H9 (cell line): Measurements from ENCODE around the gene TUBGCP6. TPM values are rescaled to one million over a fixed set of nuclear protein-coding genes. Genes with fewer than 3 reads are reported as not detected.

Experiments used
- DNase-seq: peaks from one replicate; pipeline ENCODE4 v3.0.0-alpha.2; 2017
- H2AFZ ChIP-seq: one replicate; pipeline ENCODE4 v1.6.1; 2013; ENCODE audit warnings: mild to moderate bottlenecking, low read length, control low read depth, moderate library complexity
- H2AK5ac ChIP-seq: 2 replicates; pipeline ENCODE4 v1.6.1; 2013; ENCODE audit warnings: low read length, control low read depth, mixed read lengths; ENCODE audit not compliant: insufficient read length
- H2BK120ac ChIP-seq: one replicate; pipeline ENCODE4 v1.6.1; 2013; ENCODE audit warnings: low read depth, mild to moderate bottlenecking, low read length, control low read depth, inconsistent platforms; ENCODE audit not compliant: poor library complexity, severe bottlenecking
- H2BK12ac ChIP-seq: 2 replicates; pipeline ENCODE4 v1.6.1; 2013; ENCODE audit warnings: low read length, control low read depth, mixed read lengths, low read depth; ENCODE audit not compliant: insufficient read length
- H2BK15ac ChIP-seq: 2 replicates; pipeline ENCODE4 v1.6.1; 2013; ENCODE audit warnings: low read depth, low read length, control low read depth
- H2BK20ac ChIP-seq: one replicate; pipeline ENCODE4 v1.6.1; 2013; ENCODE audit warnings: low read depth, mild to moderate bottlenecking, low read length, control low read depth, inconsistent platforms; ENCODE audit not compliant: poor library complexity, severe bottlenecking
- H2BK5ac ChIP-seq: 2 replicates; pipeline ENCODE4 v1.6.1; 2013; ENCODE audit warnings: low read length, control low read depth, mixed read lengths; ENCODE audit not compliant: insufficient read length
- H3K14ac ChIP-seq: 2 replicates; pipeline ENCODE4 v1.6.1; 2013; ENCODE audit warnings: low read length, control low read depth; ENCODE audit not compliant: insufficient read depth
- H3K18ac ChIP-seq: 2 replicates; pipeline ENCODE4 v1.6.1; 2013; ENCODE audit warnings: low read depth, mild to moderate bottlenecking, mixed read lengths, low read length, control low read depth; ENCODE audit not compliant: insufficient read length
- H3K23ac ChIP-seq: 2 replicates; pipeline ENCODE4 v1.6.1; 2013; ENCODE audit warnings: low read length, control low read depth, mixed read lengths, low read depth; ENCODE audit not compliant: insufficient read length
- H3K23me2 ChIP-seq: 2 replicates; pipeline ENCODE4 v1.6.1; 2013; ENCODE audit warnings: low read depth, mild to moderate bottlenecking, mixed read lengths, low read length, control low read depth; ENCODE audit not compliant: insufficient read length, poor library complexity, severe bottlenecking
- H3K27ac ChIP-seq: 2 replicates; pipeline ENCODE4 v1.5.1; 2013; ENCODE audit warnings: low read length, control low read depth, mixed read lengths, low read depth; ENCODE audit not compliant: insufficient read length
- H3K27me3 ChIP-seq: 2 replicates; pipeline ENCODE4 v1.6.1; 2013; ENCODE audit warnings: low read length, control low read depth, inconsistent platforms; ENCODE audit not compliant: insufficient read depth
- H3K4ac ChIP-seq: 2 replicates; pipeline ENCODE4 v1.6.1; 2013; ENCODE audit warnings: low read depth, mild to moderate bottlenecking, control low read depth, inconsistent platforms, low read length, moderate library complexity
- H3K4me1 ChIP-seq: 2 replicates; pipeline ENCODE4 v1.6.1; 2013; ENCODE audit warnings: low read length, control low read depth, inconsistent platforms; ENCODE audit not compliant: insufficient read depth
- H3K4me2 ChIP-seq: 2 replicates; pipeline ENCODE4 v1.6.1; 2013; ENCODE audit warnings: low read length, control low read depth, mixed read lengths; ENCODE audit not compliant: insufficient read length, insufficient read depth
- H3K56ac ChIP-seq: 2 replicates; pipeline ENCODE4 v1.6.1; 2013; ENCODE audit warnings: low read depth, mild to moderate bottlenecking, mixed read lengths, low read length, control low read depth; ENCODE audit not compliant: insufficient read length
- H3K79me1 ChIP-seq: 2 replicates; pipeline ENCODE4 v1.6.1; 2013; ENCODE audit warnings: low read depth, mild to moderate bottlenecking, moderate library complexity, low read length, control low read depth, inconsistent platforms; ENCODE audit not compliant: insufficient read depth, poor library complexity, severe bottlenecking
- H3K79me2 ChIP-seq: 2 replicates; pipeline ENCODE4 v1.6.1; 2013; ENCODE audit warnings: low read length, control low read depth, inconsistent platforms; ENCODE audit not compliant: insufficient read depth
- H3K9ac ChIP-seq: 2 replicates; pipeline ENCODE4 v1.6.1; 2013; ENCODE audit warnings: low read length, control low read depth, mixed read lengths; ENCODE audit not compliant: insufficient read length; ENCODE audit errors: extremely low read depth
- H3K9me3 ChIP-seq: one replicate; pipeline ENCODE4 v1.6.1; 2013; ENCODE audit warnings: low read depth, low read length, inconsistent platforms; ENCODE audit not compliant: control insufficient read depth
- H3T11ph ChIP-seq: one replicate; pipeline ENCODE4 v1.6.1; 2013; ENCODE audit warnings: mild to moderate bottlenecking, low read length, control low read depth, inconsistent platforms
- H4K20me1 ChIP-seq: one replicate; pipeline ENCODE4 v1.6.1; 2013; ENCODE audit not compliant: control insufficient read depth, insufficient read length, insufficient read depth
- H4K5ac ChIP-seq: 2 replicates; pipeline ENCODE4 v1.6.1; 2013; ENCODE audit warnings: low read depth, mild to moderate bottlenecking, mixed read lengths, low read length, control low read depth; ENCODE audit not compliant: insufficient read length
- H4K8ac ChIP-seq: replicated peaks from 2 replicates; pipeline ENCODE4 v1.6.1; 2013; ENCODE audit warnings: low read length, control low read depth, mixed read lengths, low read depth; ENCODE audit not compliant: insufficient read length
- H4K91ac ChIP-seq: 2 replicates; pipeline ENCODE4 v1.6.1; 2013; ENCODE audit warnings: low read depth, mild to moderate bottlenecking, moderate library complexity, mixed read lengths, low read length, control low read depth; ENCODE audit not compliant: insufficient read length
- H3K27ac Mint-ChIP-seq, 3 experiments: 2 replicates in 2 of 3; 3 replicates in 1 of 3; pipeline ENCODE4 v1.8.0; 2020 to 2021; ENCODE audit warnings: mixed read lengths in 3 of 3, mild to moderate bottlenecking in 1 of 3, moderate library complexity in 1 of 3
- H3K27me3 Mint-ChIP-seq: 2 replicates; pipeline ENCODE4 v1.8.0; 2021; ENCODE audit warnings: low read depth, mild to moderate bottlenecking, moderate library complexity, mixed read lengths
- H3K36me3 Mint-ChIP-seq, 3 experiments: 2 replicates in 2 of 3; 3 replicates in 1 of 3; pipeline ENCODE4 v1.8.0; 2020 to 2021; ENCODE audit warnings: low read depth in 3 of 3, mixed read lengths in 3 of 3; ENCODE audit not compliant: insufficient read depth in 1 of 3
- H3K4me1 Mint-ChIP-seq, 2 experiments: 2 replicates each; pipeline ENCODE4 v1.8.0; 2020; ENCODE audit warnings: mixed read lengths in 2 of 2
- H3K4me3 Mint-ChIP-seq, 2 experiments: 2 replicates in 1 of 2; 3 replicates in 1 of 2; pipeline ENCODE4 v1.8.0; 2020 to 2021; ENCODE audit warnings: mild to moderate bottlenecking in 2 of 2, mixed read lengths in 2 of 2, moderate library complexity in 1 of 2
- H3K9me3 Mint-ChIP-seq, 2 experiments: 2 replicates in 1 of 2; 3 replicates in 1 of 2; pipeline ENCODE4 v1.8.0; 2020; ENCODE audit warnings: mild to moderate bottlenecking in 2 of 2, mixed read lengths in 2 of 2, moderate library complexity in 1 of 2
- CTCF ChIP-seq: fragments of 200-600 bp; sonication (generic); conservative IDR thresholded peaks from 3 replicates; pipeline ENCODE4 v1.8.0; 2021; ENCODE audit warnings: antibody characterized with exemption, mild to moderate bottlenecking
- WGBS: extraction: QIAGEN DNeasy Blood & Tissue Kit; methylation state at CpG from one replicate; pipeline ENCODE4 v1.1.7; 2013; ENCODE audit warnings: missing lambda C conversion rate, low lambda C conversion rate, mixed read lengths; ENCODE audit not compliant: insufficient read length; ENCODE audit errors: extremely low coverage; 5-methylcytosine and 5-hydroxymethylcytosine counted together
- total RNA-seq: library from RNA; stranded (reverse); gene quantifications from 2 replicates; pipeline ENCODE4 v1.2.1, GENCODE V29; 2021

The TUBGCP6 gene
- total RNA-seq, 1 experiment from 2014 or later: 29.0 TPM

- no peak overlapping the region for H4K91ac ChIP-seq
- no peak overlapping the region for H3T11ph ChIP-seq
- H2AFZ ChIP-seq: no peak overlapping the region
- H3K14ac ChIP-seq: no peak overlapping the region
- no peaks in the 10 kb centered on the region for H3K79me1 ChIP-seq
- no peak overlapping the region for H2AK5ac ChIP-seq
- Mint-ChIP-seq H3K27ac (peak overlapping the region in 1 of 3 experiments; percentile 81; a peak in 2 of 7 replicates), H3K36me3 (peaks cover 22 to 81% (median 63%) of the 10 kb centered on the region in 3 experiments), H3K27me3 (no peaks in the 10 kb centered on the region), H3K4me1 (peaks cover 5 to 9% of the 10 kb centered on the region in 2 experiments), H3K9me3 (no peaks in the 10 kb centered on the region), H3K4me3 (no peak overlapping the region)
- H3K56ac ChIP-seq: no peak overlapping the region
- H2BK120ac ChIP-seq: no peak overlapping the region
- H3K79me2 ChIP-seq: 0 out of 2 replicates have a peak, but pooled peaks cover under 1% of the 10 kb centered on the region
- no CpG with 5 or more reads among the region's 25 CpGs for WGBS
- H3K27me3 ChIP-seq: no peaks in the 10 kb centered on the region
- H3K4me2 ChIP-seq: no peak overlapping the region
- H3K18ac ChIP-seq: no peak overlapping the region
- no peak for DNase-seq
- no peaks in the 10 kb centered on the region for H3K9me3 ChIP-seq
- H3K27ac ChIP-seq: no peak overlapping the region
- no peak for TF ChIP-seq CTCF
- H3K4me1 ChIP-seq: no peaks in the 10 kb centered on the region
- H3K23me2 ChIP-seq: no peaks in the 10 kb centered on the region
- H2BK5ac ChIP-seq: no peak overlapping the region
- no peak overlapping the region for H3K4ac ChIP-seq
- H3K23ac ChIP-seq: no peak overlapping the region
- H3K9ac ChIP-seq: no peak overlapping the region
- H4K5ac ChIP-seq: no peak overlapping the region
- H2BK12ac ChIP-seq: no peak overlapping the region
- H4K8ac ChIP-seq: no peak overlapping the region
- peaks cover 3% of the 10 kb centered on the region for H4K20me1 ChIP-seq
- no peak overlapping the region for H2BK15ac ChIP-seq
- no peak overlapping the region for H2BK20ac ChIP-seq
Measured at GRCh38 chr22:50219800-50220602, 24.8 kb downstream of the TUBGCP6 start.
